Measurements from ENCODE around the gene CACNB1.

DNA sequence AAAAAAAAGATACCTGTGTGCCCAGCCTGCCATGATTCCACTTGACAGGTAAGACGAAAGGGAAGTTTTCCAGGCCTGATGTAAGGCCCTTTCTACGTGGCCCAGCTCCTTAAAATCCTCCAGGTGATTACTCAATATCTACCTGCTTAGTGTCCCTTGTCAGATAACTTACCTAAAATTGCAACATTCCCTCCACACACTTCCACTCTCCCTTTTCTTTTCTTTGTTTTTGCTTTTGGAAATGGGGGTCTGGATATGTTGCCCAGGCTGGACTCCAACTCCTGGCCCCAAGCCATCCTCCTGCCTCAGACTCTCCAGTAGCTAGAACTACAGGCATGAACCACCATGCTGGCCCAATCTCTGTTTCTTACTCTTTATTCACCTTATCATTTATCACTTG lies 38.8 kb downstream of the CACNB1 start:
- TF ChIP-seq, protein P1, sequence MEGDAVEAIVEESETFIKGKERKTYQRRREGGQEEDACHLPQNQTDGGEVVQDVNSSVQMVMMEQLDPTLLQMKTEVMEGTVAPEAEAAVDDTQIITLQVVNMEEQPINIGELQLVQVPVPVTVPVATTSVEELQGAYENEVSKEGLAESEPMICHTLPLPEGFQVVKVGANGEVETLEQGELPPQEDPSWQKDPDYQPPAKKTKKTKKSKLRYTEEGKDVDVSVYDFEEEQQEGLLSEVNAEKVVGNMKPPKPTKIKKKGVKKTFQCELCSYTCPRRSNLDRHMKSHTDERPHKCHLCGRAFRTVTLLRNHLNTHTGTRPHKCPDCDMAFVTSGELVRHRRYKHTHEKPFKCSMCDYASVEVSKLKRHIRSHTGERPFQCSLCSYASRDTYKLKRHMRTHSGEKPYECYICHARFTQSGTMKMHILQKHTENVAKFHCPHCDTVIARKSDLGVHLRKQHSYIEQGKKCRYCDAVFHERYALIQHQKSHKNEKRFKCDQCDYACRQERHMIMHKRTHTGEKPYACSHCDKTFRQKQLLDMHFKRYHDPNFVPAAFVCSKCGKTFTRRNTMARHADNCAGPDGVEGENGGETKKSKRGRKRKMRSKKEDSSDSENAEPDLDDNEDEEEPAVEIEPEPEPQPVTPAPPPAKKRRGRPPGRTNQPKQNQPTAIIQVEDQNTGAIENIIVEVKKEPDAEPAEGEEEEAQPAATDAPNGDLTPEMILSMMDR (IDR thresholded peaks at IDR 0.05): no peak
- TF ChIP-seq EZH2 (IDR thresholded peaks at IDR 0.05; ENCODE audit: borderline replicate concordance, insufficient read depth, low read depth, low read length, poor library complexity, severe bottlenecking): no peak

All from B cell (primary cell).